HCT116 (cell line): ENCODE data around the gene PGAP3.

Source experiments
- CTCF ChIP-seq, 3 experiments: fragments of 200-600 bp in 1 of 3; sonication (generic) in 1 of 3; IDR thresholded peaks in 2 of 3; conservative IDR thresholded peaks in 1 of 3; 2 replicates each; pipeline ENCODE4 v1.5.1; 2012 to 2017; ENCODE audit warnings: low read depth in 2 of 3, low read length in 2 of 3, antibody characterized with exemption in 1 of 3, borderline replicate concordance in 1 of 3, control low read depth in 1 of 3, mild to moderate bottlenecking in 1 of 3, mixed read lengths in 1 of 3, mixed run types in 1 of 3, moderate library complexity in 1 of 3; ENCODE audit not compliant: insufficient read depth in 1 of 3
- POLR2A ChIP-seq: IDR thresholded peaks from 2 replicates; pipeline ENCODE4 v1.7.0; 2011; ENCODE audit warnings: borderline replicate concordance; ENCODE audit not compliant: insufficient read depth, insufficient read length; ENCODE audit errors: extremely low read depth
- POLR2AphosphoS5 ChIP-seq: IDR thresholded peaks from 2 replicates; pipeline ENCODE4 v1.6.1; 2011; ENCODE audit warnings: mild to moderate bottlenecking, low read depth, low read length, moderate library complexity
- RAD21 ChIP-seq: IDR thresholded peaks from 2 replicates; pipeline ENCODE4 v1.6.1; 2012; ENCODE audit warnings: low read depth, mild to moderate bottlenecking

DNA sequence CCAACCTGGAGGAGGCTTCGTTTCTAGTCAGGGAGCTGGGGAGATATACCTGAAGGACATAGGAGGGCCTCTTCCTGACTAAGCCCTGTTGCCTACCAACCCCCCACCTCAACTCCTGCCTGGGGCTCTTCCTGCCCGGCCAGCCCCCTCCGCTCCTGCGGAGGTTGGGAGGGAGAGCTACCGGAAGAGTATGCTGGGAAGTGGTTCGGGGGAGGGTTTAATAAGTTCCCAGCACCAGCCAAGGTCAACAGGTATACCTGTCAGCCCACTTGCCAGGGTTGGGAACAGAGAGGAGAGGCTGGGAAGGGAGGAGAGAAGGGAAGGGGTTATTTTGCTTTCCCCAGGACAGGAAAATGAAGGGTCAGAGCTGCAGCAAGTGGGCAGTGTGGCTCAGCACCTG is 56.5 kb downstream of the PGAP3 start:
- TF ChIP-seq POLR2A (no peak), CTCF (IDR thresholded peaks at IDR 0.05 in 2 of 3, conservative IDR thresholded peaks at IDR 0.05 in 1 of 3; ENCODE audit: borderline replicate concordance in 1 of 3, insufficient read depth in 1 of 3, low read depth in 2 of 3, low read length in 2 of 3) (no peak), RAD21 (no peak), POLR2AphosphoS5 (no peak)
